ENCODE results near the gene CAPN9.
"Not testable (repeated sequence)": the region's sequence is repeated elsewhere in the genome, so short reads cannot be mapped to it uniquely, and the experiment has no call there.

The CAPN9 gene, protein sequence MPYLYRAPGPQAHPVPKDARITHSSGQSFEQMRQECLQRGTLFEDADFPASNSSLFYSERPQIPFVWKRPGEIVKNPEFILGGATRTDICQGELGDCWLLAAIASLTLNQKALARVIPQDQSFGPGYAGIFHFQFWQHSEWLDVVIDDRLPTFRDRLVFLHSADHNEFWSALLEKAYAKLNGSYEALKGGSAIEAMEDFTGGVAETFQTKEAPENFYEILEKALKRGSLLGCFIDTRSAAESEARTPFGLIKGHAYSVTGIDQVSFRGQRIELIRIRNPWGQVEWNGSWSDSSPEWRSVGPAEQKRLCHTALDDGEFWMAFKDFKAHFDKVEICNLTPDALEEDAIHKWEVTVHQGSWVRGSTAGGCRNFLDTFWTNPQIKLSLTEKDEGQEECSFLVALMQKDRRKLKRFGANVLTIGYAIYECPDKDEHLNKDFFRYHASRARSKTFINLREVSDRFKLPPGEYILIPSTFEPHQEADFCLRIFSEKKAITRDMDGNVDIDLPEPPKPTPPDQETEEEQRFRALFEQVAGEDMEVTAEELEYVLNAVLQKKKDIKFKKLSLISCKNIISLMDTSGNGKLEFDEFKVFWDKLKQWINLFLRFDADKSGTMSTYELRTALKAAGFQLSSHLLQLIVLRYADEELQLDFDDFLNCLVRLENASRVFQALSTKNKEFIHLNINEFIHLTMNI

DNA sequence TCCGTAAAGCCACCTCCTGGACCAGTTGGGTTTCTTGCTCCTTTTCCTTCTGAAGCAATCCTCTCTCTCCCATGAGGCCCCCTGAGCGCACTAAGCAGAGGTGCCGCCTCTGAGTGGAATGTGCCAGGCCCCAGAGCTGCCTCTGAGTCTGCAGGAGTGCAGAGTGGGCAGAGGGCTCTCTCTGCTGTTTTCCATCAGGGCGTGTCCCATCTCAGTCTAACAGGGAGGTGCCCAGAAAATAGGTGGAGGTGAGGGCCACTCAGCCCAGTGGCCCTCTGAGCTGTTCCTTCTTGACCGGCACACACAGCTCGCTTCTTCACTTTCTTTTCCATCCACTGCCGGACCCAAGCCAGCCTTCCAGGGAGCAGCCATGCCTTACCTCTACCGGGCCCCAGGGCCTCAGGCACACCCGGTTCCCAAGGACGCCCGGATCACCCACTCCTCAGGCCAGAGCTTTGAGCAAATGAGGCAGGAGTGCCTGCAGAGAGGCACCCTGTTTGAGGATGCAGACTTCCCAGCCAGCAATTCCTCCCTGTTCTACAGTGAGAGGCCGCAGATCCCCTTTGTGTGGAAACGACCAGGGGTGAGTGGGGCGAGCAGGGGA, at the start of gene CAPN9:
Gene CAPN9, plus strand, starts transcription at position 262 of the 604 bp plus-strand sequence. Its CDS starts 109 bp downstream, at position 371.
- no peak for DNase-seq

DNA sequence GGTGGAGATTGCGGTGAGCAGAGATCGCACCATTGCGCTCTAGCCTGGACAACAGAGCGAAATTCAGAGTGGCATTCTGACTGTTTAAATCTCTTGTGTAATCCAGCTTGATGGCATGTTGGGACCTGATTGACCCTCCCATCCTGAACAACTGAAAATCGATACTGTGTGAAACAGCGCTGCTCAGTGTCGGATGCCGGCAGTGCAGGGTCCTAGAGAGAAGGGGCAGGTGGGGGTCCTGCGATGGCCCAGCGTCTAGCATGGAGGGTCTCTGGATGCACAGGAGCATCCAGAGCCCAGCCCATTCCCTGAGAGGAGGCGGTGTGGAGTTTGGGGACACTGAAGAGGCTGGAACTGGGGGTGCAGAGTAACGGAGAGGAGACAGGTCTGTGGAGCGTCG, 49.1 kb upstream of the CAPN9 start:
- no peak for DNase-seq

DNA sequence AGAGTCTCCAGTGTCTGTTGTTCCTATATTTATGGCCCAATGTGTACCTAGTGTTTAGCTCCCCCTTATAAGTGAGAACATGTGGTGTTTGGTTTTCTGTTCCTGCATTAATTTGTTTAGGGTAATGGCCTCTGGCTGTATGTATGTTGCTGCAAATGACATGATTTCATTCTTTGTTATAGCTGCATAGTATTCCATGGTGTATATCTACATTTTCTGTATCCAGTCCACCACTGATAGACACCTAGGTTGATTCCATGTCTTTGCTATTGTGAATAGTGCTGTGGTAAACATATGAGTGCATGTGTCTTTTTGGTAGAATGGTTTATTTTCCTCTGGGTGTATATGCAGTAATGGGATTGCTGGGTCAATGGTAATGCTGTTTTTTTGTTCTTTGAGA, 48.2 kb upstream of the CAPN9 start:
- DNase-seq, result not testable (repeated sequence)

GRCh38 chr1:230699716-230700115, 47.5 kb upstream of the CAPN9 start:
- no peak for DNase-seq

- DNase-seq, result no peak
Measured at GRCh38 chr1:230700132-230700531, 47.1 kb upstream of the CAPN9 start.

DNA sequence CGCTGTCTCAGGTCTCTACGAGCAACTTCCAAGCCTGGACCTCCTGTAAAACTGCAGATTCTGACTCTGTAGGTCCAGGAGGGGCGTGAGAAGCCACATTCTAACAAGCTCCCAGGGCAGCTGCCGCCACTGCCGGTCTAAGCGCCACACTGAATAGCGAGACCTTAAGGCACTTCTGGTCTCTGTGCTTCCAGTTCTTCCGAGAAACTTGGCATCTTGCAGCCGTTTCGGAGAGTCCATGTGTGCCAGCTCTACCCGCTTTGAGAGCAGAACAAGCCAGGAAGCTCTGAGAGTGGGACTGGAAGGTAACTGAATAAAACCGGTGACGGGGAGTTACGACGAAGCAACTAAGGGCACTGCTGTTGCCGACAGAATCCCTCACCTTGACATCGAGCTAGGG, 45.8 kb upstream of the CAPN9 start:
- no peak for DNase-seq

DNA sequence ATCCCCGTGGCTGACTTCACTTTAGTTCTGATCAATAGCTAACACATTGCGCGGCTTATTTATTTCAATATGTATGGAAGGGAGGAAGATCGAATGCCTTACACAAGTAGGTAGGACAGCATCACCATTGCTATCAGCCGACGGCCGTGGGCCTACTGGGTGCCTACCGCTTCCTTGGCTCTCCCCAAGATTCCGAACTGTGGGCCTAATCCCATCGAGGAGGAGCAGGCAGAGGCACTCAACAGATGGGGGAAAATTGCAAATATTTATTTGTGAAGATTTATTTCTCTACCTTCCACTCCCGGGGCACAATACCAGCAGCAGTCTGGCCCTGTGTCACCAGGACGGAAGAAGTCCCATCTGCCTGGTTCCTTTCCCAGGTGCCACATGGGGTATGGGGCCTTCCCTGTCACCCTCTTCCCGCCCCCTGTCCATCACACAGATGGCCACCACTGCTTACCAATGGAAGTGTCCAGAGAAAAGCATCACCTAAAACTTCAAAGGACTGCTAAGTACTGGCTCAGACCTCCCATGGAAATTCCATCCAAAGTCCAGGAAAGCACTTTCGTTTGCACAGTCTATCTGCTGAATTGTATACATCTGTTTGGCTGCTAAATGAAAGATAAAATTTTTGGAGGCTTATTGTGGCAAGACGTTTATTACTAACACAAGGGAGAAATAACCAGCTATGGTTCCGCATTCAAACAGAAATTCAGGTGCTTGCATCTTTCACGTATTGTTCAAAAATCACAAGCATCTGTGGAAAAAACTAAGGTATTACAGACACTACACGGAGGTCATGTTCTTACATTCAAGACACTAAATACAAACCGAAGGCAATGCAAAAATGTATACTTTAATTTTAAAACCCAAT, 45.1 kb upstream of the CAPN9 start:
- DNase-seq, result no peak

- DNase-seq, result no peak
Measured at GRCh38 chr1:230702934-230703678, 44.1 kb upstream of the CAPN9 start.

- DNase-seq, result no peak
Measured at GRCh38 chr1:230703679-230704385, 43.4 kb upstream of the CAPN9 start.

DNA sequence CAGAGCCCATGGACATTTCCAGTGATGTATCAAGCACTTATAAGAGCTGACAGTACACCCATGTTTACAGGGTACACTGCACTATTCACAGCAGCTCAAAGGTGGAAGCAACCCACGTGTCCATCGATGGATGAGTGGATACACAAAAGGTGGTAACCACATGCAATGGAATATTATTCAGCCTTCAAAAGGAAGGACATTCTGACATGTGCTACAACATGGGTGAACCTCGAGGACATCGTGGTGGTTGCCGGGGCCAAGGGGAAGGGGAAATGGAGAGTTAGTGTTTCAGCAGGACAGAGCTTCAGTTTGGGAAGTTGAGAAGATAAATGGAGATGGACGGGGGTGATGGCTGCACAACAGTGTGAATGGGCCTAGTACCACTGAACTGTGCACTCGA, 42.4 kb upstream of the CAPN9 start:
- no peak for DNase-seq

DNA sequence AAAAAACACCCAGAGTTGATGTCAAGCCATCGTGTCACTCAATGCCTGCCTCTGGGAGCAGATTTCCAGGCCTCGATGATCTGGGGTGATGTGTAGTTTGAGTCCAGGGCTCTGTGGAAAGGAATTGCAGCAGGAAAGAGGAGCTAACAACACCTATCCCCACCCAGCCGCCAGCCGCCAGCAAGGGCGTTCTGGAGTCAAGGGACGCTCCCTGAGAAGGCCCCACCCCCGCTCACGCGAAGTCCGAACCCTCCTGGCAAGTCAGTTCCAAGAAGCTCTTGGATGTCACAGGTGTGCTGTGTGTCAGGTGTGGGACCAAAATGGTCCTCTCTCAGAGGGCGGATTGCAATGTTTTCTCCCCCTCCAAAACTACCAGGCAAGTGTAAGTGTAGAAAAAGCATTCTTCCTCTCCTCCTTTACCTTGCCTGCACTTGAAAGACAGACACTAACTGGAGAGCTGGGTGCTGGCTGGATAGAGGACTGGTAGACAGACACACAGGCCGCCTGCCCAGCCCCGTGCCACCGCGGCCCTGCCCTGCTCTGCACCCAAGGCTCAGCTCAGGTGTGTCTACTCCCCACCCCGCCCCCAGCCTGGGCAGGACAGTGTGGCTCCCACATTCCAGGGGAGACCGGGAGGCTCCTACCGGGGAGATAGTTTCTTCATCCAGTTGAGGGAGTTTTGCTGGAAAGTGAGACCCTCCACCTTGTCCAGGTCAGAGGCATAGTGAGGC, 41.7 kb upstream of the CAPN9 start:
- DNase-seq, result no peak

DNA sequence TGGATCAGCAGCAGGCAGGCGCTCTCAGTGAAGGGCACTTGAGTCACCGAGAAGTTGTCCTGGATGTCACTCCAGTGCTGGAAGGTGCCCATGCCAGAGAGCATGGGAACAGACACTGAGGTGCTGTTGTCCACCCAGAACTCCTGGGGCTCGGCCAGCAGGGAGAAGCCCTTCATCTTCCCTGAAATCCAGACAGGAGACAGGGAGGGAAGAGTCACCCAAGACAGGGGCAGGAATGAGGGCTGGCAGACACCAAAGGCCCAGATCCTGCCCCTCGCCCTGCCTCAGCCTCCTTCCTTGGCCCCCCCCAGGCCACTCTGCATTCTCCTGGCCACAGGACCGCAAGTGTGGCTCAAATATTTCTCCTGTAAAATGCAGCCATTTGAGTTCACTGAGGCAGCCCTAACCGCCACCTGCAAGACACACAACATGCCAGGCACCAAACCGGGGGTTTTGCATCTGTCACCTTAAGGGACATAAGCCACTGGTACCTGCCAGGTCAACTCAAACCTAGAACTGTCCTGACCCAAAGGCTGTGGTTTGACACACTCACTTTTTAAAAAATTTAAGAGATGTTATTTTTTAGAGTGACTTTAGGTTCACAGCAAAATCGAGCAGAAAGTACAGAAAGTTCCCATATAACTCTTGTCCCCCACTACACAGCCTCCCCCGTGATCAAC, 41.0 kb upstream of the CAPN9 start:
- no peak for DNase-seq

GRCh38 chr1:230706887-230707731, 40.1 kb upstream of the CAPN9 start:
- DNase-seq, result no peak

GRCh38 chr1:230707732-230708630, 39.2 kb upstream of the CAPN9 start:
- no peak for DNase-seq

- no peak for DNase-seq
Measured at GRCh38 chr1:230708631-230709580, 38.3 kb upstream of the CAPN9 start.

- DNase-seq, result no peak
Measured at GRCh38 chr1:230709619-230710542, 37.3 kb upstream of the CAPN9 start.

All from NCI-H524 treated with DMSO at 0.1 percent for 48 hours (cell line).